HepG2 (cell line): Measurements from ENCODE around the gene PHF13. TPM values are rescaled to one million over a fixed set of nuclear protein-coding genes. Genes with fewer than 3 reads are reported as not detected.

Source experiments
- ERF ChIP-seq: IDR thresholded peaks from 2 replicates; pipeline ENCODE4 v1.6.1; 2018; ENCODE audit warnings: missing biosample characterization, missing genetic modification reagents
- KDM6A ChIP-seq: IDR thresholded peaks from 2 replicates; pipeline ENCODE4 v1.6.1; 2016; ENCODE audit warnings: low read depth
- MXI1 ChIP-seq: IDR thresholded peaks from 3 replicates; pipeline ENCODE4 v1.6.1; 2012; ENCODE audit warnings: low read depth, low read length, inconsistent platforms, borderline replicate concordance
- NFRKB ChIP-seq: fragments of 450-650 bp; IDR thresholded peaks from 2 replicates; pipeline ENCODE4 v1.6.1; 2017
- NONO ChIP-seq, 2 experiments: fragments of 450-650 bp in 1 of 2; sonication (generic) in 1 of 2; formaldehyde crosslinking in 1 of 2; IDR thresholded peaks in 1 of 2; conservative IDR thresholded peaks in 1 of 2; 2 replicates each; pipeline versions ENCODE4 v1.6.1 to v1.8.0; 2017 to 2022; ENCODE audit warnings: mild to moderate bottlenecking in 1 of 2, missing genetic modification reagents in 1 of 2, moderate library complexity in 1 of 2
- PHF8 ChIP-seq: sonication (generic); formaldehyde crosslinking; IDR thresholded peaks from 2 replicates; pipeline ENCODE4 v1.5.0; 2020; ENCODE audit warnings: missing genetic modification reagents
- RERE ChIP-seq: IDR thresholded peaks from 2 replicates; pipeline ENCODE4 v1.6.1; 2016; ENCODE audit warnings: low read depth, missing genetic modification reagents, missing compliant biosample characterization
- RFX3 ChIP-seq: IDR thresholded peaks from 2 replicates; pipeline ENCODE4 v1.6.1; 2016; ENCODE audit warnings: missing biosample characterization, missing genetic modification reagents
- SAP130 ChIP-seq: IDR thresholded peaks from 2 replicates; pipeline ENCODE4 v1.6.1; 2016; ENCODE audit warnings: low read depth
- SP4 ChIP-seq: sonication (generic); formaldehyde crosslinking; IDR thresholded peaks from 2 replicates; pipeline ENCODE4 v1.8.1; 2023; ENCODE audit warnings: mild to moderate bottlenecking, missing genetic modification reagents
- THAP11 ChIP-seq: IDR thresholded peaks from 2 replicates; pipeline ENCODE4 v1.6.1; 2016; ENCODE audit warnings: missing biosample characterization, missing genetic modification reagents
- ZBTB33 ChIP-seq: sonication (generic); formaldehyde crosslinking; IDR thresholded peaks from 2 replicates; pipeline ENCODE4 v1.4.0; 2020; ENCODE audit warnings: missing genetic modification reagents
- ZFP82 ChIP-seq: sonication (generic); formaldehyde crosslinking; IDR thresholded peaks from 2 replicates; pipeline ENCODE4 v1.5.1; 2020; ENCODE audit warnings: mild to moderate bottlenecking, missing genetic modification reagents, borderline replicate concordance
- ZNF160 ChIP-seq: sonication (generic); formaldehyde crosslinking; IDR thresholded peaks from 2 replicates; pipeline ENCODE4 v1.8.0; 2022; ENCODE audit warnings: mild to moderate bottlenecking, inconsistent platforms, missing genetic modification reagents
- ZNF296 ChIP-seq: sonication (generic); formaldehyde crosslinking; conservative IDR thresholded peaks from 2 replicates; pipeline ENCODE4 v1.5.0; 2020; ENCODE audit warnings: mild to moderate bottlenecking, missing genetic modification reagents
- ZNF430 ChIP-seq: sonication (generic); formaldehyde crosslinking; IDR thresholded peaks from 2 replicates; pipeline ENCODE4 v1.9.0; 2021; ENCODE audit warnings: mild to moderate bottlenecking, missing genetic modification reagents
- ZNF749 ChIP-seq: sonication (generic); formaldehyde crosslinking; IDR thresholded peaks from 2 replicates; pipeline ENCODE4 v1.8.0; 2022; ENCODE audit warnings: mild to moderate bottlenecking, missing genetic modification reagents, moderate library complexity, borderline replicate concordance
- ZNF878 ChIP-seq: sonication (generic); formaldehyde crosslinking; IDR thresholded peaks from 2 replicates; pipeline ENCODE4 v1.8.1; 2023; ENCODE audit warnings: mild to moderate bottlenecking, missing genetic modification reagents, moderate library complexity
- polyA plus RNA-seq, 8 experiments: library from polyadenylated mRNA; depleted of rRNA in 3 of 8; stranded (reverse) in 7 of 8; unstranded in 1 of 8; fragments of >200 nt; fragmentation: Illumina TruSeq in 4 of 8; extraction: Trizol in 4 of 8; gene quantifications; 2 replicates each; pipeline versions ENCODE4 v1.2.1 to v1.2.3, GENCODE V29; 2011 to 2016; ENCODE audit warnings: low read depth in 4 of 8, missing spikeins in 1 of 8, mixed read lengths in 1 of 8; ENCODE audit not compliant: insufficient read depth in 1 of 8
- total RNA-seq, 5 experiments: library from RNA; depleted of rRNA; stranded (reverse); fragments of >200 nt; fragmentation: Illumina TruSeq; extraction: Trizol; gene quantifications; 2 replicates each; pipeline ENCODE4 v1.2.3, GENCODE V29; 2016; ENCODE audit warnings: low read depth in 1 of 5
- TF ChIP-seq, protein P1 (sequence below): sonication (generic); formaldehyde crosslinking; conservative IDR thresholded peaks from 2 replicates; pipeline ENCODE4 v1.4.0; 2020; ENCODE audit warnings: mild to moderate bottlenecking, missing genetic modification reagents, moderate library complexity

The PHF13 gene
- total and polyA plus RNA-seq, 2 of the 13 experiments (the other 11 are each of a cell fraction or from before 2014, with no cell fraction given) = 4.7 to 7.4 TPM

DNA sequence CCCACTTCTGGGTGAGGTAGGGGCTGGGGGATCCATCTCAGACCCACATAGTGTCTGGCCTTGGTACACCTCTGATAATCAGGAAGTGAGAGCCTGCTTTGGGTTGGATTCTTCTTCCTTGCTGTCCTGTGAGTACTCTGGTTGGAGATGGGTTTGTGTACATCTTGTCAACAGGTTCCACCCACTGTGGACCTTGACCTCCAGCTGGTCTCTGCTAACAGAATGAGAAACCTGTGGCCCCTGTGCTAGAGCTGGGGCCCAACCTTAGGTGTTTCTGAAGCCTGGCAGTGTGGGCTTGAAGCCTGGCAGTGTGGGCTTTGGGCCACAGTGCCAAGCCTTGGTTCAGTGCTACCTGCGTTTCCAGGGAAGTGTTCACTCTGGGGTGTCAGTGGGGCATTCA, 31.2 kb upstream of the PHF13 start (continued):
- TF ChIP-seq RERE (CRISPR knock-in tag) (0 out of 2 replicates have a peak, but pooled peaks have one; percentile 59), ZFP82 (CRISPR knock-in tag) (no peak), ZNF749 (CRISPR knock-in tag) (peak; percentile 39; the same call in 1 of the 2 replicates), SAP130 (CRISPR knock-in tag) (peak; percentile 100), ZNF160 (0 out of 2 replicates have a peak, but pooled peaks have one; percentile 14), ZNF296 (no peak), ZNF878 (CRISPR knock-in tag) (0 out of 2 replicates have a peak, but pooled peaks have one; percentile 44), ZNF430 (CRISPR knock-in tag) (no peak), SP4 (peak; percentile 38; the same call in 1 of the 2 replicates), NONO (IDR thresholded peaks at IDR 0.05) (no peak), NONO (CRISPR knock-in tag; conservative IDR thresholded peaks at IDR 0.05) (peak; percentile 83), PHF8 (CRISPR knock-in tag) (peak; percentile 45), RFX3 (CRISPR knock-in tag) (0 out of 2 replicates have a peak, but pooled peaks have one; percentile 20), ERF (CRISPR knock-in tag) (peak; percentile 72; the same call in 1 of the 2 replicates), ZBTB33 (CRISPR knock-in tag) (0 out of 2 replicates have a peak, but pooled peaks have one; percentile 37), KDM6A (CRISPR knock-in tag) (peak; percentile 92), NFRKB (no peak), MXI1 (peak; percentile 80; the same call in 1 of the 3 replicates), THAP11 (CRISPR knock-in tag) (peak; percentile 82)
- TF ChIP-seq, protein P1, sequence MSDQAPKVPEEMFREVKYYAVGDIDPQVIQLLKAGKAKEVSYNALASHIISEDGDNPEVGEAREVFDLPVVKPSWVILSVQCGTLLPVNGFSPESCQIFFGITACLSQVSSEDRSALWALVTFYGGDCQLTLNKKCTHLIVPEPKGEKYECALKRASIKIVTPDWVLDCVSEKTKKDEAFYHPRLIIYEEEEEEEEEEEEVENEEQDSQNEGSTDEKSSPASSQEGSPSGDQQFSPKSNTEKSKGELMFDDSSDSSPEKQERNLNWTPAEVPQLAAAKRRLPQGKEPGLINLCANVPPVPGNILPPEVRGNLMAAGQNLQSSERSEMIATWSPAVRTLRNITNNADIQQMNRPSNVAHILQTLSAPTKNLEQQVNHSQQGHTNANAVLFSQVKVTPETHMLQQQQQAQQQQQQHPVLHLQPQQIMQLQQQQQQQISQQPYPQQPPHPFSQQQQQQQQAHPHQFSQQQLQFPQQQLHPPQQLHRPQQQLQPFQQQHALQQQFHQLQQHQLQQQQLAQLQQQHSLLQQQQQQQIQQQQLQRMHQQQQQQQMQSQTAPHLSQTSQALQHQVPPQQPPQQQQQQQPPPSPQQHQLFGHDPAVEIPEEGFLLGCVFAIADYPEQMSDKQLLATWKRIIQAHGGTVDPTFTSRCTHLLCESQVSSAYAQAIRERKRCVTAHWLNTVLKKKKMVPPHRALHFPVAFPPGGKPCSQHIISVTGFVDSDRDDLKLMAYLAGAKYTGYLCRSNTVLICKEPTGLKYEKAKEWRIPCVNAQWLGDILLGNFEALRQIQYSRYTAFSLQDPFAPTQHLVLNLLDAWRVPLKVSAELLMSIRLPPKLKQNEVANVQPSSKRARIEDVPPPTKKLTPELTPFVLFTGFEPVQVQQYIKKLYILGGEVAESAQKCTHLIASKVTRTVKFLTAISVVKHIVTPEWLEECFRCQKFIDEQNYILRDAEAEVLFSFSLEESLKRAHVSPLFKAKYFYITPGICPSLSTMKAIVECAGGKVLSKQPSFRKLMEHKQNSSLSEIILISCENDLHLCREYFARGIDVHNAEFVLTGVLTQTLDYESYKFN (CRISPR knock-in tag) = peak; percentile 94
